IMR-90 (cell line): ENCODE measurements around the gene PLA2G4A.

ENCODE experiments used
- BHLHE40 ChIP-seq: fragments of 150-350 bp; IDR thresholded peaks from 2 replicates; pipeline ENCODE4 v1.6.1; 2016; ENCODE audit warnings: mild to moderate bottlenecking, low read depth, low read length
- CEBPB ChIP-seq: IDR thresholded peaks from 2 replicates; pipeline ENCODE4 v1.6.1; 2012; ENCODE audit warnings: low read depth, low read length, improper control_type of control experiment
- CHD1 ChIP-seq: IDR thresholded peaks from 2 replicates; pipeline ENCODE4 v1.6.1; 2012; ENCODE audit warnings: low read depth, low read length, improper control_type of control experiment
- CTCF ChIP-seq: conservative IDR thresholded peaks from 2 replicates; pipeline ENCODE4 v1.5.1; 2012; ENCODE audit warnings: mild to moderate bottlenecking, low read depth, low read length, improper control_type of control experiment
- ELK1 ChIP-seq: fragments of 150-350 bp; IDR thresholded peaks from 2 replicates; pipeline ENCODE4 v1.6.1; 2016; ENCODE audit warnings: low read depth, mild to moderate bottlenecking, low read length, moderate library complexity, borderline replicate concordance
- MAFK ChIP-seq: IDR thresholded peaks from 2 replicates; pipeline ENCODE4 v1.6.1; 2012; ENCODE audit warnings: low read depth, low read length, improper control_type of control experiment
- MAZ ChIP-seq: IDR thresholded peaks from 2 replicates; pipeline ENCODE4 v1.6.1; 2012; ENCODE audit warnings: low read depth, mild to moderate bottlenecking, low read length, improper control_type of control experiment, moderate library complexity, borderline replicate concordance
- NFE2L2 ChIP-seq: fragments of 150-350 bp; IDR thresholded peaks from 2 replicates; pipeline ENCODE4 v1.6.1; 2016; ENCODE audit warnings: low read depth, mild to moderate bottlenecking, low read length
- POLR2A ChIP-seq: IDR thresholded peaks from 2 replicates; pipeline ENCODE4 v1.6.1; 2012; ENCODE audit warnings: mild to moderate bottlenecking, low read depth, low read length
- RAD21 ChIP-seq: IDR thresholded peaks from 2 replicates; pipeline ENCODE4 v1.6.1; 2012; ENCODE audit warnings: low read length, improper control_type of control experiment
- RCOR1 ChIP-seq: IDR thresholded peaks from 2 replicates; pipeline ENCODE4 v1.6.1; 2012; ENCODE audit warnings: mild to moderate bottlenecking, low read length, improper control_type of control experiment; ENCODE audit not compliant: insufficient replicate concordance
- RFX5 ChIP-seq: IDR thresholded peaks from 2 replicates; pipeline ENCODE4 v1.8.0; 2012; ENCODE audit warnings: low read depth, mild to moderate bottlenecking, low read length, moderate library complexity
- SMC3 ChIP-seq: fragments of 150-350 bp; IDR thresholded peaks from 2 replicates; pipeline ENCODE4 v1.6.1; 2016; ENCODE audit warnings: low read depth, mild to moderate bottlenecking, antibody characterized with exemption, low read length, moderate library complexity
- USF2 ChIP-seq: fragments of 150-350 bp; IDR thresholded peaks from 2 replicates; pipeline ENCODE4 v1.6.1; 2017; ENCODE audit warnings: mild to moderate bottlenecking, antibody characterized with exemption, low read length, low read depth

GRCh38 chr1:186873687-186874086 lies 44.9 kb downstream of the PLA2G4A start:
- TF ChIP-seq CTCF: no peak
- no peak for TF ChIP-seq CEBPB
- no peak for TF ChIP-seq ELK1
- no peak for TF ChIP-seq NFE2L2
- no peak for TF ChIP-seq POLR2A
- TF ChIP-seq RAD21: no peak
- TF ChIP-seq CHD1: no peak
- TF ChIP-seq USF2: no peak
- TF ChIP-seq SMC3: no peak
- TF ChIP-seq RFX5: no peak
- TF ChIP-seq RCOR1: no peak
- TF ChIP-seq BHLHE40: no peak
- TF ChIP-seq MAFK: no peak
- TF ChIP-seq MAZ: no peak
